Muscle of arm (tissue), 12 donors: ENCODE data around the gene RHBDF1. TPM values are rescaled to one million over a fixed set of nuclear protein-coding genes. Genes with fewer than 3 reads are reported as not detected.

Source experiments
- DNase-seq: peaks from one replicate; pipeline ENCODE4 v3.0.0-alpha.2; 2013
- polyA plus RNA-seq, 12 donors: library from polyadenylated mRNA; unstranded; fragments of 120-200 nt; gene quantifications; one replicate each; pipeline ENCODE4 v1.2.1, GENCODE V29; 2013; ENCODE audit not compliant: insufficient read length in 12 of 12

The RHBDF1 gene
- polyA plus RNA-seq, 12 donors = 31.2 to 66.9 (median 42.5) TPM; not detected in 1

- peak; percentile 75 for DNase-seq
These were observed 3.4 kb upstream of the RHBDF1 start for GRCh38 chr16:75580-76501.

DNA sequence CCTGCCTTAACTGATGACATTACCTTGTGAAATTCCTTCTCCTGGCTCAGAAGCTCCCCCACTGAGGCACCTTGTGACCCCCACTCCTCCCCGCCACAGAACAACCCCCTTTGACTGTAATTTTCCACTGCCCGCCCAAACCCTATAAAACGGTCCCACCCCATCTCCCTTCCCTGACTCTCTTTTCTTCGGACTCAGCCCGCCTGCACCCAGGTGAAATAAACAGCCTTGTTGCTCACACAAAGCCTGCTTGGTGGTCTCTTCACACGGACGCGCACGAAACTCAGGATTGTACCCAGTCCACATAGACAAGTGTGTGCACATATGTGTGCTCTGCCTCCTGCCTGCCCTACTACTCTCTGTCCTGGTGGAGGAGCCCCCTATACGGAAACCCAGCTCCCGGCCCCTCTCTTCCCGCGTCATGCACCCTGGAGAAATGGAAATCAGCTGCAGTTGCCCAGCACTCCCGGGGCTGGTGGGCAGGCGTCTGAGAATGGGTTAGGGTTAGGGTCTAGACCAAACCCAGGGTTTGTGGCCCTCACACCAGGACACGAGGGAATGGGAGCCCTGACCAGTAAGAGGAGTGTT, 2.4 kb upstream of the RHBDF1 start:
- no peak for DNase-seq

GRCh38 chr16:74051-74746, 1.8 kb upstream of the RHBDF1 start:
- DNase-seq = no peak

DNA sequence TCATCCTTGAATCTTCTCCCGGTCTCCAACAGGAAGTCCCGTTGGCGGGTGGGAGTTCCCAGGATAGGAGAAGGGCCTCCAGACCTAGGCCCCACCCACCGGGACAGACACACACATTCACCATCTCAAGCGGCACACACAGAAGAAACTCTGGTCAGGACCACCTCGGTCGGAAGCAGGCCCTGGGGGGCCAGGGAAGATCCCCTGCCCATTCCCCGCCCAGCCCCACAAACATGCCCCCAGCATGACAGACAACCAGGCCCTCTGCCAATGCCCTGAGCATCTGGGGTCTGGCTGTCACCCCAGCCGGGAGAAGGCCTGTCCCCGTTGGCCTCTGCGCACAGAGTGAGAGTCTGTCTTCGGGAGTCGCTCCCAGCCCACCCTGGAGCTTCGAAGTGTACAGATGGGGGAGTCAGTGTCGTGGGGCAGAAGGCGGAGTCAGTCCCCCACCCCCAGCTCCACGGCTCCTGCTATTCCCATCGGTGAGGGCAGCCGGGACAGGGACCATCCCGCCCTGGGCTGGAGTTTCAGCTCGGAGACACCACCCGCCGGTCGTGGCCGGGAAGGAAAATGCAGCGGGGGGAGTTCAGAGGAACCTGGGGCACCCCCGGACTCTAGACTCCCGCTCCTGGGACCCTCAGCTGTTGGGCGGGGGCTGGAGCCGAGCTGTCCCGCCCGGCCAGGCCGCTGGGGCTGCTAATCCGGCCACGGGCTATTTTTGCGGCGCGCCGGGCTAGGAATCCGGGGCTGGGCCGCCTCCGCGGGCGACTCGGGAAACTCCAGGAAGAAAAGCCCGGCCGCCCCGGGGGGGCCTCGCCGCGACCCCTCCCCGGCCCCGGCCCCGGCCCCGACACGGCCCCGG, 660 bp downstream of the RHBDF1 start:
- DNase-seq = peak; percentile 82

DNA sequence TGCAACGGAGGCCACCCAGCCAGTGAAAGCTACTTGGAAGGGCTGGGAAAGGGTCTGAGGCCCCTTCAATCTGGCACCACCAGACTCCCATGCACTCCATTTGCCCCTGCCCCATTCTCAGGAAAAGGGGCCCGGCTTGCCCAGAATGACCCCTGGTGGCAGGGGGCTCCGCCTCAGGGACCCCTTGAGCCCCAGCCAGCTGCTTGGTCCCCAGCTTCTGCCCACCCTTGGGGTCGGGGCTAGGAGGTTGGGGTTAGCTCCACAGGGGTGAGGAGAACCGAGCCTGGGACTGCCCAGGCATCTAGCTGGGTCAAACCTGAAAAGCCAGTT, 1.3 kb downstream of the RHBDF1 start:
- DNase-seq = no peak

GRCh38 chr16:69181-69580, 3.2 kb downstream of the RHBDF1 start:
- DNase-seq = no peak

DNA sequence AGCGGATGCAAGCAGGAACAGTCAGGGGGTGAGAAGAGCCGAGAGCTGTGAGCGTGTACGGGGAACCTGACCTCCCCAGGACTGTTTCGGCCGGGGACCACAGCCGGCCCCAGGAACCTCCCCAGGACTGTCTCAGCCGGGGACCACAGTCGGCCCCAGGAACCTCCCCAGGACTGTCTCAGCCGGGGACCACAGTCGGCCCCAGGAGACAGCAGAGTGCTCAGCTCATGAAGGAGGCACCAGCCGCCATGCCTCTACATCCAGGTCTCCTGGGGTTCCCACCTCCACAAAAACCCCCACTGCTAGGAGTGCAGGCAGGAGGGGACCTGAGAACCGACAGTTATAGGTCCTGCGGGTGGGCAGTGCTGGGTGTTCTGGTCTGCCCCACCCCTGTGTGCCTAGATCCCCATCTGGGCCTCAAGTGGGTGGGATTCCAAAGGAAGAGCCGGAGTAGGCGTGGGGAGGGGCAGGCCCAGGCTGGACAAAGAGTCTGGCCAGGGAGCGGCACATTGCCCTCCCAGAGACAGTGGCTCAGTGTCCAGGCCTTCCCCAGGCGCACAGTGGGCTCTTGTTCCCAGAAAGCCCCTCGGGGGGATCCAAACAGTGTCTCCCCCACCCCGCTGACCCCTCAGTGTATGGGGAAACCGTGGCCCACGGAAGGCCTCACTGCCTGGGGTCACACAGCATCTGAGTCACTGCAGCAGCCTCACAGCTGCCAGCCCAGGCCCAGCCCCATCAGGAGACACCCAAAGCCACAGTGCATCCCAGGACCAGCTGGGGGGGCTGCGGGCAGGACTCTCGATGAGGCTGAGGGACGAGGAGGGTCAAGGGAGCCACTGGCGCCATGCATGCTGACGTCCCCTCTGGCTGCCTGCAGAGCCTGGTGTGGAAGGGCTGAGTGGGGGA, 4.3 kb downstream of the RHBDF1 start:
- no peak for DNase-seq

- DNase-seq = no peak
These were observed 5.1 kb downstream of the RHBDF1 start for GRCh38 chr16:67183-67791.

DNA sequence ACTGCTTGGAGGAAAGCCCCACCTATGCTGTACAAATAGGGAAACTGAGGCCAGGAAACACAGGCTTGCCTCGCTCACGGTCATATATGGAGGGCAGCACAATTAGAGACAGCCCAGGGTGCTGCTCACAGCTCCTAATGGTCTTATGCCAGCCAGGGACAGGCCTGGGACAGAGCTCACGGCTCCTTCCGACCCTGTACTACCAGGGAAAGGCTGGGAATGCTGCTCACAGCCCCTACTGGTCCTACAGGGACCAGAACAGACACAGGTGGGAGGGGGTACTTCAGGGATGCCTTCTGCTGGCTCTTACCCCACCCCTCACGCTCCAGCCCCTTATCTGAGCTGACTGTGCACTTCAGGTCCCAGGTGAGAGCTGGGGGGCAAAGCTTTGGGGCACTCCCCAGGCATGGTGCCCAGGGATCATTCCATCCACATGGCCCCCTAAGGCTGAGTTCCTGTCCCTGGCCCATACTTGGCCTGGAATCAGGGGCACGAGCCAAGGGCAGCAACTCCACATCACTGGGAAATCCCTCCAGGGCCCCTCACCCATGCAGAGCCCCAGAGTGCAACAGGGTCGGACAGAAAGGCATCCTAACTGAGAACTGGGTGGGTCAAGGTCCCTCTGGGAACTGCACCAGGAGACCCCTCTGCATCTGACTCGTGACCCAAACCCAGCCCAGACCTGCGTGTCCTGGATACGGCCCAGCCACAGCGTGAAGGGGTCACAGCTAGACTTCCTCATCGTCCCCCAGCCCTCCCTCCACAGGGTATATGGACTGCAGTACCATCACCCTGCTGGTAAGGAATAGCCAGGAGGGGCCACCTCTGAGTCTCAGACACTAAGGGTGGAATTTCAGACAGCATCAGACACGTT, 5.9 kb downstream of the RHBDF1 start:
- no peak for DNase-seq

- DNase-seq = no peak
These were observed 6.7 kb downstream of the RHBDF1 start for GRCh38 chr16:65745-66144.

- DNase-seq = no peak
These were observed 7.5 kb downstream of the RHBDF1 start for GRCh38 chr16:64914-65255.

DNA sequence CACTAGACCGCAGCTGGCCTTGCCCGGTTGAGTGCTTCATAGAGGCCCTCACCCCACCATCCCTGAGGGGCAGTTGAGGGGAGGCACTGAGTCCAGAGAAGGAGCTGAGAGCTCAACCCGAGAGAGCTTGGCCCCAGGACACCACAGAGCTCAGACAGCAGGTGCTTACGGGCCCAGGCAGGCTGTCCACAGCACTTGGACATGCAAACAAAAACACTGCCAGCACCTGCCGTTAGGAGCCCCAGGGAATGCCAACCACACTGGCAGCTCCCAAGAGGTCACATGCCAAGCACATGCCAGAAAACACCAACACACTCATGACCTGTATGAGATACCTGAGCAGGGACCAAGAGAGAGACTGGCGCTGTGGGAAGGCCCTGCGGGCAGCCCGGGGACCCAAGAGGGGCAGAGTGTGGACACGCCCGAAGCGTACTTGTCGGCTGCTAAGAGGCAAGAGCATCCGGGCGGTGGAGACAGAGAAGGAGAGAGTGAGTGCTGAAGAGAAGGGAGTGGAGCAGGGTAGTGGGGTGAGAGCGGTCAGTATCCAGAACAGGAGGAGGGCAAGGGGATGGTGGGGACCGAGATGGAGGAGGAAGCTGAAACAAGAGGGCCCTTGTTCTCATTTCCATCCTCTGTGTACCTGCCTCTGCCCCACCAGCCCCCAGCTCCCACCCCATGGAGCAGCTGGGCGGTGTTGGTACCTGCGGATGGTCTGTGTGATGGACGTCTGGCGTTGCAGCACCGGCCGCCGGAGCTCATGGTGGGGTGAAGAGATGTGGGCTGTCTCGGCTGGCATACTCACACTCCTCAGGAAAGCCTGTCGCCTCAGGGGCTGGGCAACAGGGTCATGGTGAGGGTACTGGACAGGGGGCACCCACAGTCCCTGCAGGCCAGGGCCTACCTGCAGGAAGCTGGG, 8.2 kb downstream of the RHBDF1 start:
- DNase-seq = no peak

DNA sequence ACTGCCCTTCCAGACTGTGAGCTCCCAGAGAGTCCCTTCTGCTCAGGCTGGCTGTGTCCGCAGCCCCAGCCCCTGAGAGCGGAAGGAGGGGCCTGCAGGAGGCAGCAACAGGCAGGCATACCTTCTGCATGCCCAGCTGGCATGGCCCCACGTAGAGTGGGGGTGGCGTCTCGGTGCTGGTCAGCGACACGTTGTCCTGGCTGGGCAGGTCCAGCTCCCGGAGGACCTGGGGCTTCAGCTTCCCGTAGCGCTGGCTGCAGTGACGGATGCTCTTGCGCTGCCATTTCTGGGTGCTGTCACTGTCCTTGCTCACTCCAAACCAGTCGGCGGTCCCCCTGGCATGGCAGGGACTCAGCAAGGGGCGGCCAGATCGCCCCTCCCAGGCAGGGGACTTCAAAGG, 9.0 kb downstream of the RHBDF1 start:
- DNase-seq = no peak

DNA sequence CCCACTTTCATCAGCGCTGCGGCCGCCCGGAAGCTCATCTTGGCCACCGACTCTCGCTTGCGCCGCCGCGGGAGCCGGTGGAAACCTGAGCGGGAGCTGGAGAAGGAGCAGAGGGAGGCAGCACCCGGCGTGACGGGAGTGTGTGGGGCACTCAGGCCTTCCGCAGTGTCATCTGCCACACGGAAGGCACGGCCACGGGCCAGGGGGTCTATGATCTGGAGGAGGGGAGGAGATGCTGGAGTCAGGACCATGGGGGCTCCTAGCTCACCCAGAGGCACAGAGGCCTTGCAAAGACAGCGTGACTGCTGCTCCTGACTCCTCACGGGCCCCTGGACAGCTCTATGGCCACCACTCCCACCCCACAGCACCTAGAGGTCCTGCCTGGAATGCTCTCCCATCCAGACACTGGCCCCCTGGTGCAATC, 9.5 kb downstream of the RHBDF1 start:
- DNase-seq = no peak

DNA sequence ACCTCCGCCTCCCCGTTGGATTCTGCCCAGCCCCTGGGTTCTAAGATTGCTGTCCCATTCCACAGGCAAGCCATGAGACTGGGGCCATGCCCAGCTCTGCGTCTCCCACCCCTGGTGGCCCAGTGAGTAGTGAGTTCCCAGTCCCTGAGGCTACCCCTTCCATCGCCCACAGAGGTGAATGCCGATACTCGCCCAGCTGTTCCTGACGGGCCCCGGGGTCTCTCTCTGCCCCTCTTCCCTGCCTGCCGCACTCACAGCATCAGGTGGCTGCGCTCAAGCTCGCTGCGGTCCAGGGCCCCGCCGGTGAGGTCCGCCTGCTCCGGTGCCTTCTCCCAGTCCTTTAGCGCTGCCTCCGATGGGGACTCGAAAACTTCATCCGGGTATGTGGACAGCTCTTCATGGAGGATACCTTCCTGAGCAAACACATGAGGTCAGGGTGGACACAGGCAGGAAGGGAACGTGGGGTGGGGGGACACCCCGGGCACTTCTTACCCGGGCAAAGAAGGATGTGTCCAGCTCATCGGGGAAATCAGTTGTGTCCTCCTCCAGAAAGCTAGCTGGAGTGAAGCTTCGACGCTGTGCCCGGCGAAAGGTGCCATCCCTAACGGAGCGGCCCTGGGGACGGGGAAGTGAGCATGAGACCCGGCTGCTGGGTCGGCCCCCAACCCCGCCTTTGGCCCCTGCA, 10.0 kb downstream of the RHBDF1 start:
- no peak for DNase-seq

DNA sequence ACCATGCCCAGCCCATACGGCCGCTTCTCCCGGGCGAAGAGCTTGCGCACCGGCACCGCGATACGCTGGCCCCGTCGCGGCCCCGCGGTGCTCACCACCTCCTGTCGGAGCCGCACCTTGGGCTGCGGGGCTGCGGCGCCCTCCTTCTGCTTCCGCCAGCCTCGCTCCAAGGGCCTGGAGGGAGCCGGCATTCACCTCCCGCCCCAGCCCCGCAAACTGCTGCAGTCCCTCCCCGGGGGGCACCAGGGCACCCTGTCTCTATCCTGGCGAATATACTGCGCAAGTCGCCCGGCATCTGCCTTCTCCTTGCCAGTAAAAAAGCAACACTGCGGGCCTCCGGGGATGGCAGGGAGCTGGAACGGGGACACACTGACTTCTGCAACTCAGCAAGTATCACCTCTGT, 10.6 kb downstream of the RHBDF1 start:
- no peak for DNase-seq
